ENCODE measurements around the gene HYAL3. TPM values are rescaled to one million over a fixed set of nuclear protein-coding genes. Genes with fewer than 3 reads are reported as not detected.

The HYAL3 gene
- total RNA-seq, 1 experiment from 2014 or later: 20.8 TPM

DNA sequence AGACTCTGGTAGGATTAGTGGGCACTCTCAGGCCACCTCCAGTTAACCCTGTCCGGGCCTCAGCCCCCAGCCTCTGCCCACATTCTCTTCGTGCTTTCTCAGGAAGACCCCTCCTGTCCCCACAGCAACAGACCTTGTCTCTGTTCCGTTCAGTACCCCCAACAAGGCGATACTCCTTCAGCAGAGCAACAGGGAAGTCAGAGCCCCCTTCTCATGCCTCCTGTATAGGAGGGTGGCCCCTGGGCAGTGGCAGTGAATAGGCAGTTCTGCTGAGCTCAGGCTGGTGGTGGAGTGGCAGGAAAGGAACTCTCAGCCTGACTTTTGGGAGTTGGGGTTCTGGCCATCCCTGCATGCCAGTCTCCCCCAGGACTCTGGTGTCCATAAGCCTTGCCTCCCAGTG, 29.7 kb downstream of the HYAL3 start:
- no peaks in the 10 kb centered on the region for H3K27me3 ChIP-seq (ENCODE audit: low read length)
- ChIA-PET CTCF (interaction anchor here (0.6 to 1.0 kb wide), 3 partner anchors 9 to 34 kb away, joined by 3 to 8 read pairs (median 4); partner anchors contain the start of gene GNAI2), POLR2A (ENCODE audit: unreplicated experiment) (no interaction called here)
- DNase-seq: no peak
- H3K9me3 ChIP-seq (ENCODE audit: low read length): no peaks in the 10 kb centered on the region
- no peaks in the 10 kb centered on the region for H4K20me1 ChIP-seq (ENCODE audit: low read length)
- H3K4me1 ChIP-seq (ENCODE audit: insufficient read depth, low read length): peaks cover 58% of the 10 kb centered on the region
- peak overlapping the region; percentile 13; the same call in 1 of the 2 replicates for H2AFZ ChIP-seq (ENCODE audit: low read length)
- H3K79me2 ChIP-seq (ENCODE audit: low read length): 0 out of 2 replicates have a peak, but pooled peaks cover 3% of the 10 kb centered on the region
- no peaks in the 10 kb centered on the region for H3K9me2 ChIP-seq (replicated peaks; ENCODE audit: low read length)
- intact Hi-C loops (cut with micrococcal nuclease): no loop called here
- H3F3A ChIP-seq (ENCODE audit: low read length, unreplicated experiment): no peaks in the 10 kb centered on the region
- H3K36me3 ChIP-seq (ENCODE audit: low read depth, low read length): no peaks in the 10 kb centered on the region
- no peak for ATAC-seq
- peak overlapping the region; percentile 75 for H3K27ac ChIP-seq (ENCODE audit: low read length)
- BruUV-seq (replicated peaks): TSS peak; percentile 35
- H3K4me3 ChIP-seq (ENCODE audit: low read length): peak overlapping the region; percentile 55
- TF ChIP-seq EZH2phosphoT487 (IDR thresholded peaks at IDR 0.05; ENCODE audit: borderline replicate concordance, low read length) (no peak), EZH2 (IDR thresholded peaks at IDR 0.05; ENCODE audit: low read length, unreplicated experiment) (no peak)
- TF ChIP-seq, protein P1, sequence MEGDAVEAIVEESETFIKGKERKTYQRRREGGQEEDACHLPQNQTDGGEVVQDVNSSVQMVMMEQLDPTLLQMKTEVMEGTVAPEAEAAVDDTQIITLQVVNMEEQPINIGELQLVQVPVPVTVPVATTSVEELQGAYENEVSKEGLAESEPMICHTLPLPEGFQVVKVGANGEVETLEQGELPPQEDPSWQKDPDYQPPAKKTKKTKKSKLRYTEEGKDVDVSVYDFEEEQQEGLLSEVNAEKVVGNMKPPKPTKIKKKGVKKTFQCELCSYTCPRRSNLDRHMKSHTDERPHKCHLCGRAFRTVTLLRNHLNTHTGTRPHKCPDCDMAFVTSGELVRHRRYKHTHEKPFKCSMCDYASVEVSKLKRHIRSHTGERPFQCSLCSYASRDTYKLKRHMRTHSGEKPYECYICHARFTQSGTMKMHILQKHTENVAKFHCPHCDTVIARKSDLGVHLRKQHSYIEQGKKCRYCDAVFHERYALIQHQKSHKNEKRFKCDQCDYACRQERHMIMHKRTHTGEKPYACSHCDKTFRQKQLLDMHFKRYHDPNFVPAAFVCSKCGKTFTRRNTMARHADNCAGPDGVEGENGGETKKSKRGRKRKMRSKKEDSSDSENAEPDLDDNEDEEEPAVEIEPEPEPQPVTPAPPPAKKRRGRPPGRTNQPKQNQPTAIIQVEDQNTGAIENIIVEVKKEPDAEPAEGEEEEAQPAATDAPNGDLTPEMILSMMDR (conservative IDR thresholded peaks at IDR 0.05; ENCODE audit: low read depth, low read length): no peak
- peak overlapping the region; percentile 83 for H3K4me2 ChIP-seq (ENCODE audit: low read length)
- peak overlapping the region; percentile 60 for H3K9ac ChIP-seq (ENCODE audit: low read length)

DNA sequence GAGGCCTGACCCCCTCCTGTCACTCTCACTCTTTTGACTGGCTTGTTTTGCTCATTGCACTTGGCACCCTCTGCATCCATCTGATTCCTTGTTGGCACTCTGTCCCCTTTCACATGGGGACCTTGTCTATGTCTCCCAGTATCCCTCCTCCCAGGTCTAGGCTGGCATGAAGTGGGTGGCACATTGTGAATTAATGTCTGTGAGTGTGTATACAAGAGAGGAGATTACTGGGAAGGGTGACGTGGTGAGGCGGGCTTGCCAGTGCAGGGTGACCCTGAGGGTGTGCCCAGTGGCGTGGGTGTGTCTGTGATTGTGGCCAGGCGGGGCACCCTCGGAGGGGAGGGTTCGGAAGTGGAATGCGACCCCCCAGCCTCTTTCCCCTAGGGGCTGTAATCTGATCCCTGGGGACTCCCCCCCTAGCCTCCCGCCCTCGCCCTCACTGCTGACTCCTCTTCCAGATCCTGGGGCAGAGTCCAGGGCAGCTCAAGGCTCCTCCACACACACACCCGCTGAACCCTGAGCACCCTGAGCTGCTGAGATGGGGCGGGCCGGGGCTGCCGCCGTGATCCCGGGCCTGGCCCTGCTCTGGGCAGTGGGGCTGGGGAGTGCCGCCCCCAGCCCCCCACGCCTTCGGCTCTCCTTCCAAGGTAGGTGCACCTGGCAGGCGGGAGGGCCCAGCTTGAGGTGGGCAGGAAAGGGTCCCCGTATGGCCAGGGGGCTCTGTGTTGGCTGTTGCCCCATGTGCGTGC, 30.3 kb downstream of the HYAL3 start, which contains the start of gene SEMA3B:
TSS of gene SEMA3B (plus strand) at position 445 of the 749 bp plus-strand sequence. CDS start at position 539, 94 bp downstream.
- no TSS peak for BruUV-seq (replicated peaks)
- no peaks in the 10 kb centered on the region for H4K20me1 ChIP-seq (ENCODE audit: low read length)
- H3K27me3 ChIP-seq (ENCODE audit: low read length): no peaks in the 10 kb centered on the region
- no peaks in the 10 kb centered on the region for H3K9me3 ChIP-seq (ENCODE audit: low read length)
- H3K36me3 ChIP-seq (ENCODE audit: low read depth, low read length): no peaks in the 10 kb centered on the region
- peak within 1 kb of the TSS; percentile 60 for H3K9ac ChIP-seq (ENCODE audit: low read length)
- POLR2A ChIA-PET (ENCODE audit: unreplicated experiment): no interaction called here
- TF ChIP-seq EZH2phosphoT487 (IDR thresholded peaks at IDR 0.05; ENCODE audit: borderline replicate concordance, low read length): no peak
- TF ChIP-seq EZH2 (IDR thresholded peaks at IDR 0.05; ENCODE audit: low read length, unreplicated experiment): no peak
- TF ChIP-seq, protein P1 (conservative IDR thresholded peaks at IDR 0.05; ENCODE audit: low read depth, low read length): no peak
- H3K4me3 ChIP-seq (ENCODE audit: low read length): peak within 1 kb of the TSS; percentile 55
- peak; percentile 91 for DNase-seq
- peak within 1 kb of the TSS; percentile 13; the same call in 1 of the 2 replicates for H2AFZ ChIP-seq (ENCODE audit: low read length)
- H3K4me2 ChIP-seq (ENCODE audit: low read length): peak within 1 kb of the TSS; percentile 83
- H3K4me1 ChIP-seq (ENCODE audit: insufficient read depth, low read length): peaks cover 63% of the 10 kb centered on the region
- H3F3A ChIP-seq (ENCODE audit: low read length, unreplicated experiment): no peaks in the 10 kb centered on the region
- no peaks in the 10 kb centered on the region for H3K9me2 ChIP-seq (replicated peaks; ENCODE audit: low read length)
- 0 out of 2 replicates have a peak, but pooled peaks cover 3% of the 10 kb centered on the region for H3K79me2 ChIP-seq (ENCODE audit: low read length)
- ATAC-seq: peak; percentile 63
- peak within 1 kb of the TSS; percentile 75 for H3K27ac ChIP-seq (ENCODE audit: low read length)
- CTCF ChIA-PET: interaction anchor here (0.6 to 1.0 kb wide), 3 partner anchors 9 to 33 kb away, joined by 3 to 8 read pairs (median 4); partner anchors contain the start of gene GNAI2
- intact Hi-C loops (cut with micrococcal nuclease): loop anchor here (1.0 kb wide), 1 partner anchor 9 kb away; no protein-coding TSS in a partner anchor
